ENCODE measurements around the gene HLCS. TPM values are rescaled to one million over a fixed set of nuclear protein-coding genes. Genes with fewer than 3 reads are reported as not detected.

Gene HLCS
- total and polyA plus RNA-seq, 10 of the 15 experiments (the other 5 are each of a cell fraction or from before 2014, with no cell fraction given): 1.5 to 12.7 (median 9.6) TPM

- TF ChIP-seq CEBPB (IDR thresholded peaks at IDR 0.05; ENCODE audit: borderline replicate concordance in 1 of 2, low read depth in 2 of 2, low read length in 2 of 2) (no peak), POLR2AphosphoS5 (IDR thresholded peaks at IDR 0.05; ENCODE audit: low read length) (no peak), GABPA (IDR thresholded peaks at IDR 0.05; ENCODE audit: low read depth) (no peak), SREBF2 (IDR thresholded peaks at IDR 0.05; ENCODE audit: low read length) (no peak), NKRF (conservative IDR thresholded peaks at IDR 0.05) (no peak), JUND (IDR thresholded peaks at IDR 0.05; ENCODE audit: low read depth, low read length) (no peak), ZSCAN29 (IDR thresholded peaks at IDR 0.05) (no peak), SMARCA5 (IDR thresholded peaks at IDR 0.05) (no peak), RBBP5 (conservative IDR thresholded peaks at IDR 0.05) (no peak), ATF2 (IDR thresholded peaks at IDR 0.05; ENCODE audit: low read length) (no peak)
Observed at GRCh38 chr21:36727866-36728265, 238.6 kb downstream of the HLCS start (continued).

GRCh38 chr21:36725793-36726386, 240.6 kb downstream of the HLCS start:
- DNase-seq (ENCODE audit: low read depth, low spot score): no peak
- Histone ChIP-seq H3K4me2 (ENCODE audit: control insufficient read depth, insufficient read depth) (no peak overlapping the region), H3K9ac (ENCODE audit: control insufficient read depth, insufficient read depth, low read length) (no peak overlapping the region), H3K79me2 (ENCODE audit: control insufficient read depth, insufficient read depth, low read length) (no peaks in the 10 kb centered on the region), H4K20me1 (ENCODE audit: control insufficient read depth, insufficient read depth) (no peaks in the 10 kb centered on the region), H3K27me3 (replicated peaks in 1 of 2; ENCODE audit: control insufficient read depth in 2 of 2, insufficient read depth in 2 of 2, low read length in 1 of 2) (no peaks in the 10 kb centered on the region; a peak in 2 of 4 replicates), H3K27ac (ENCODE audit: control insufficient read depth, insufficient read depth) (no peak overlapping the region), H3K4me3 (no peak overlapping the region), H2AFZ (ENCODE audit: control insufficient read depth, low read depth, low read length) (no peak overlapping the region), H3K36me3 (ENCODE audit: control insufficient read depth in 2 of 2, insufficient read depth in 2 of 2, low read length in 1 of 2) (no peaks in the 10 kb centered on the region), H3K9me3 (replicated peaks; ENCODE audit: control insufficient read depth, insufficient read depth, low read length) (no peaks in the 10 kb centered on the region), H3K4me1 (ENCODE audit: control insufficient read depth, insufficient read depth, low read length) (no peaks in the 10 kb centered on the region)
- intact Hi-C loops (cut with micrococcal nuclease; ENCODE audit: unreplicated experiment) (loop anchor here (10.0 kb wide), 1 partner anchor 301 kb away; no protein-coding TSS in a partner anchor), in situ Hi-C loops (cut with MboI) (no loop called here)
- CTCF ChIA-PET: no interaction called here
- FAIRE-seq: no peak
- POLR2A ChIA-PET: no interaction called here
- TF ChIP-seq ZBED1 (IDR thresholded peaks at IDR 0.05; ENCODE audit: borderline replicate concordance): no peak
- SMC1A ChIA-PET (ENCODE audit: uncharacterized antibody, unreplicated experiment): no interaction called here
- RAD21 ChIA-PET (ENCODE audit: unreplicated experiment): no interaction called here
- WGBS (ENCODE audit: insufficient coverage, insufficient replicate concordance, low lambda C conversion rate, missing lambda C conversion rate): 39% methylated on average over 12 of the region's 12 CpGs
- ATAC-seq: no peak
- BruUV-seq (replicated peaks): no TSS peak

Data from GM12878 (cell line).